ENCODE results near the gene WDR18.

- no peak for TF ChIP-seq CTCF (IDR thresholded peaks at IDR 0.05)
- no peak for TF ChIP-seq ZFX (IDR thresholded peaks at IDR 0.05; ENCODE audit: borderline replicate concordance)
Measured at GRCh38 chr19:960020-960419, 24.1 kb upstream of the WDR18 start.
